ENCODE results near the gene ZNF700. TPM values are rescaled to one million over a fixed set of nuclear protein-coding genes. Genes with fewer than 3 reads are reported as not detected.
"Not testable (repeated sequence)": the region's sequence is repeated elsewhere in the genome, so short reads cannot be mapped to it uniquely, and the experiment has no call there.

The ZNF700 gene
- total RNA-seq, 6 experiments from 2014 or later, result 5.1 to 7.6 (median 5.5) TPM

GRCh38 chr19:11882606-11883005 is 42.3 kb upstream of the ZNF700 start:
- no peaks in the 10 kb centered on the region for H3K4me1 ChIP-seq
- no peaks in the 10 kb centered on the region for H3K9me3 ChIP-seq
- WGBS (ENCODE audit: insufficient coverage, low coverage, low lambda C conversion rate, missing lambda C conversion rate), result 37% methylated on average over 2 of the region's 2 CpGs
- no peak for TF ChIP-seq CTCF (IDR thresholded peaks at IDR 0.05)
- TF ChIP-seq POLR2A (IDR thresholded peaks at IDR 0.05), result no peak
- ATAC-seq (no peak), DNase-seq (no peak)
- intact Hi-C loops (cut with DNase I), result loop anchor here in 1 of 2 donors (10.0 kb wide), 2 partner anchors 102 to 262 kb away; partner anchors contain the start of gene ZNF20
- no peak overlapping the region for H3K27ac ChIP-seq
- no peaks in the 10 kb centered on the region for H3K36me3 ChIP-seq
- no peak overlapping the region for H3K4me3 ChIP-seq
- no peaks in the 10 kb centered on the region for H3K27me3 ChIP-seq

DNA sequence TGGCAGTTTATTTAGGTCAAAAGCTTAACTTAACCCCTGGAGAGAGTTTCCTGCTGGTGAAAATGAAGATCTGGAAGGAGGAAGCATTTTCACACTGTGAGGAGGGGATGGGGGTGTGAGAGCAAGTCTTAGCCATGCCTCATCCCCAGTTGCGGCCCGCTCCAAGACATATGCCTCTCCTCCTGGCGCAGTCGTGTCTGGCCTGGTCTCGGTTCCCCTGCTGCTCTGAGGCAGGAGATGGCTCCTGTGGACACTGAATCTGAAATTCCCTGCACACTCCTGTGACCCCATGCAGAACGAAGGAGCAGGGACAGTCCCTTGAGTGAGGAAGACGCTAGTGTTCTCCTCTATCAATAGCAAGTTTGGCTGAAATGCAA is 37.7 kb upstream of the ZNF700 start:
- 28% methylated on average over 4 of the region's 7 CpGs for WGBS (ENCODE audit: insufficient coverage, low coverage, low lambda C conversion rate, missing lambda C conversion rate)
- intact Hi-C loops (cut with DNase I), result loop anchor here in 1 of 2 donors (10.0 kb wide), 2 partner anchors 98 to 258 kb away; partner anchors contain the start of gene ZNF20

DNA sequence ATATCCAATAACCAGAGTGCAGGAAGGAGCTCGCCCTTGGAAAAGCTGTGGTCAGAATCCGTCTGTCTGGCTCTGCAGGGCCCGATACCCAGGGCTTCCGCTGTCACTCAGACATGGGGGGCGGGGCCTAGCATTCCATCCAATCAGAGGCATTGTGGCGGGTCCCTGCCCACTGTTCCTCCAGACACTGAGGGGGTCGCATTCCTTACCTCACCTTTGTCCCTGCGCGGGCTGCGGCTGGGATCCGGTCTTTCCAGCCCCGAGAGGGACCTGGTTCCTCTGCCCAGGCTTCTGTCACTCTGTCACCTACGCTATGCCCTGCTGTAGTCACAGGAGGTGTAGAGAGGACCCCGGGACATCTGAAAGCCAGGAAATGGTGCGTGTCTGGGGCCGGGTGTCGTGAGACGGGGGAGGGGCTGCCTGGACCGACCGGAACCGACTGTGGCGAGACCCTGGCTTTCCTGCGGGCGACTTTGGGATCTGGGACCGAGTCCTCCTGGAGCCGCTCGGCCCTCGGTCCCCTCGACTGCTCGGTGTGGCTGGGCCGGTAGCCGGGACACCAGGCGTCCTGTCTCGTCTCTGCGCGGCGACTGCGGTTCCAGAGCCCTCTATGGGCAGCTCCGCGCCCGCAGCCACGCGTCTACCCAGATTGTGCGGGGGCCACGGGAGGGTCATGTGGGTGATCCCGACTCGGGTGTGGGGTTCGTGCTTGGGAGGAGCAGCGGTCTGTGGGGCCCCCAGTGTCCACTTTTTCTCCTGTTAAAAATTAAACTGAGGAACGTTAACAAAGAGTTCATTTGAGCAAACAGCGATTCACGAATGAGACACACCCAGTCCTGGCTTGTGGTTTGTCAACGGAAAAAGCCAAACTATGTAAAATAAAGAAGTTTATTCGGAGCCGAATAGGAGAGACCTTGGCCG is 37.0 kb upstream of the ZNF700 start, which contains the start of gene ZNF69:
Gene ZNF69, plus strand, starts transcription at position 172 of the 921 bp plus-strand sequence. Its CDS starts 142 bp downstream, at position 314.
- under 1% methylated on average over 31 of the region's 56 CpGs for WGBS (ENCODE audit: insufficient coverage, low coverage, low lambda C conversion rate, missing lambda C conversion rate)
- Histone ChIP-seq H3K36me3 (no peaks in the 10 kb centered on the region), H3K27ac (peak within 1 kb of the TSS; percentile 63 to 91 (median 87)), H3K4me1 (no peaks in the 10 kb centered on the region), H3K9me3 (no peaks in the 10 kb centered on the region), H3K4me3 (peak within 1 kb of the TSS; percentile 61 to 82 (median 73)), H3K27me3 (no peaks in the 10 kb centered on the region)
- TF ChIP-seq CTCF (IDR thresholded peaks at IDR 0.05) (peak in 2 of 4 donors; percentile 18 to 23), POLR2A (IDR thresholded peaks at IDR 0.05) (peak; percentile 66)
- intact Hi-C loops (cut with DNase I), result loop anchor here in 1 of 2 donors (10.0 kb wide), 2 partner anchors 97 to 257 kb away; partner anchors contain the start of gene ZNF20
- ATAC-seq (peak; percentile 98 to 99 (median 99)), DNase-seq (peak; percentile 92 to 95 (median 93))

More for the DNA sequence above, 37.7 kb upstream of the ZNF700 start:
- Histone ChIP-seq H3K9me3 (no peaks in the 10 kb centered on the region), H3K27me3 (no peaks in the 10 kb centered on the region), H3K27ac (peak overlapping the region in 2 of 3 donors; percentile 87 to 91), H3K36me3 (no peaks in the 10 kb centered on the region), H3K4me1 (no peaks in the 10 kb centered on the region), H3K4me3 (peak overlapping the region; percentile 61 to 82 (median 73))
- ATAC-seq (peak in 2 of 4 donors; percentile 7 to 24), DNase-seq (peak in 1 of 3 donors; percentile 20)
- no peak for TF ChIP-seq CTCF (IDR thresholded peaks at IDR 0.05)
- no peak for TF ChIP-seq POLR2A (IDR thresholded peaks at IDR 0.05)

DNA sequence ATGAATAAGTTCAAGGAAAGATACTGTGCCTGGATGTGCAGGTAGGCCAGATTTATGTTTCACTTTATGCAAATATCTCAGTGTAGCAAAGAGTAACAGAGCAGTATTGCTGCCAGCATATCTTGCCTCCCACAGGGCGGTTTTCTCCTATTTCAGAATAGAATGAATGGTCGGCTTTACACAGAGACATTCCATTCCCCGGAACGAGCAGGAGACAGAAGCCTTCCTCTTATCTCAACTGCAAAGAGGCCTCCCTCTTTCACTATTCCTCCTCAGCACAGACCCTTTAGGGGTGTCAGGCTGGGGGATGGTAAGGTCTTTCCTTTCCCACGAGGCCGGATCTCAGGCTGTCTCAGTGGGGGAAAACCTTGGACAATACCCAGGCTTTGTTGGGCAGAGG is 35.0 kb upstream of the ZNF700 start:
- not testable (repeated sequence) for ATAC-seq, H3K27me3 ChIP-seq, H3K9me3 ChIP-seq, H3K36me3 ChIP-seq, H3K27ac ChIP-seq, H3K4me3 ChIP-seq, DNase-seq, H3K4me1 ChIP-seq
- intact Hi-C loops (cut with DNase I), result loop anchor here in 1 of 2 donors (10.0 kb wide), 2 partner anchors 95 to 255 kb away; partner anchors contain the start of gene ZNF20
- 55% methylated on average over 6 of the region's 6 CpGs for WGBS (ENCODE audit: insufficient coverage, low coverage, low lambda C conversion rate, missing lambda C conversion rate)

DNA sequence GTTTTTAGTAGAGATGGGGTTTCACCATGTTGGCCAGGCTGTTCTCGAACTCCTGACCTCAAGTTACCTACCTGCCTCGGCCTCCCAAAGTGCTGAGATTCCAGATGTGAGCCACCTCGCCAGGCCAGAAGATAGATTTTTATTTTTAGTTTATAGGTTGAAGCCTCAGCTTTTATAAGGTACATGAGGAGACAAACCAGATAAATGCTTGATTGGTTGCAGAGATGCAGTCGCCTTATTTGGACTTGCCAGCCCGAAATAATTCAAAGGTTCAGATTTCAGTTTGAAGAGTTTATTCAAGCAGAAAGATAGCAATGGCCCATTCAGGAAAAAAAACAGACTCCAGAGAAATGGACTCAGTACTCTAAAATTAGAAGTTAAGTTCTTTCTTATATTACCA is 34.3 kb upstream of the ZNF700 start:
- Histone ChIP-seq H3K4me1 (no peaks in the 10 kb centered on the region), H3K9me3 (no peaks in the 10 kb centered on the region), H3K27me3 (no peaks in the 10 kb centered on the region), H3K36me3 (peaks cover 0 to 5% (median 0%) of the 10 kb centered on the region in 4 donors), H3K27ac (no peak overlapping the region), H3K4me3 (no peak overlapping the region)
- TF ChIP-seq CTCF (IDR thresholded peaks at IDR 0.05) (no peak), POLR2A (IDR thresholded peaks at IDR 0.05) (no peak)
- intact Hi-C loops (cut with DNase I), result no loop called here
- no peak for ATAC-seq
- 98% methylated on average over 5 of the region's 5 CpGs for WGBS (ENCODE audit: insufficient coverage, low coverage, low lambda C conversion rate, missing lambda C conversion rate)
- no peak for DNase-seq
